ENCODE data around the gene LIPN. TPM values are rescaled to one million over a fixed set of nuclear protein-coding genes. Genes with fewer than 3 reads are reported as not detected.

LIPN gene
- total and polyA plus RNA-seq, 10 donors, result 0.07 to 7.1 (median 1.6) TPM; not detected in 2

- H3K27ac ChIP-seq, result no peak overlapping the region
- TF ChIP-seq CTCF (IDR thresholded peaks at IDR 0.05 in 8 of 11, conservative IDR thresholded peaks at IDR 0.05 in 3 of 11) (no peak), POLR2A (IDR thresholded peaks at IDR 0.05) (no peak), POLR2AphosphoS5 (IDR thresholded peaks at IDR 0.05) (no peak)
- intact Hi-C loops (cut with DNase I; ENCODE audit: low total_unique reads), result no loop called here
- DNase-seq, result no peak
- no peak overlapping the region for H3K4me3 ChIP-seq
- H3K9me3 ChIP-seq, result peaks cover 0 to 2% (median 0%) of the 10 kb centered on the region in 8 donors
- H3K27me3 ChIP-seq (replicated peaks in 1 of 7), result no peaks in the 10 kb centered on the region
- H3K36me3 ChIP-seq, result no peaks in the 10 kb centered on the region
- H3K4me1 ChIP-seq, result no peaks in the 10 kb centered on the region
These were observed 5.5 kb upstream of the LIPN start for GRCh38 chr10:88754287-88754686.

GRCh38 chr10:88755753-88756152 lies 4.1 kb upstream of the LIPN start:
- H3K27me3 ChIP-seq (replicated peaks in 1 of 7), result no peaks in the 10 kb centered on the region
- DNase-seq, result no peak
- intact Hi-C loops (cut with DNase I; ENCODE audit: low total_unique reads), result no loop called here
- WGBS, 5 donors, result 22 to 40% (median 27%) methylated on average over 3 of the region's 3 CpGs
- TF ChIP-seq POLR2AphosphoS5 (IDR thresholded peaks at IDR 0.05) (no peak), CTCF (IDR thresholded peaks at IDR 0.05 in 8 of 11, conservative IDR thresholded peaks at IDR 0.05 in 3 of 11) (no peak), POLR2A (IDR thresholded peaks at IDR 0.05) (no peak)
- no peak overlapping the region for H3K4me3 ChIP-seq
- no peaks in the 10 kb centered on the region for H3K9me3 ChIP-seq
- no peaks in the 10 kb centered on the region for H3K36me3 ChIP-seq
- no peaks in the 10 kb centered on the region for H3K4me1 ChIP-seq
- H3K27ac ChIP-seq, result no peak overlapping the region

GRCh38 chr10:88756660-88757059 lies 3.2 kb upstream of the LIPN start:
- DNase-seq, result no peak
- Histone ChIP-seq H3K36me3 (no peaks in the 10 kb centered on the region), H3K27me3 (replicated peaks in 1 of 7) (no peaks in the 10 kb centered on the region), H3K4me1 (no peaks in the 10 kb centered on the region), H3K9me3 (no peaks in the 10 kb centered on the region), H3K27ac (no peak overlapping the region), H3K4me3 (no peak overlapping the region)
- no peak for TF ChIP-seq CTCF (IDR thresholded peaks at IDR 0.05 in 8 of 11, conservative IDR thresholded peaks at IDR 0.05 in 3 of 11)
- no peak for TF ChIP-seq POLR2AphosphoS5 (IDR thresholded peaks at IDR 0.05)
- TF ChIP-seq POLR2A (IDR thresholded peaks at IDR 0.05), result no peak
- intact Hi-C loops (cut with DNase I; ENCODE audit: low total_unique reads), result no loop called here
- WGBS, 5 donors, result 0 to 60% (median 4%) methylated on average over 1 of the region's 1 CpG

GRCh38 chr10:88762906-88763305 lies 3.1 kb downstream of the LIPN start:
- Histone ChIP-seq H3K4me1 (no peaks in the 10 kb centered on the region), H3K9me3 (no peaks in the 10 kb centered on the region), H3K4me3 (no peak overlapping the region), H3K36me3 (peaks cover 0 to 6% (median 0%) of the 10 kb centered on the region in 6 donors), H3K27ac (no peak overlapping the region), H3K27me3 (replicated peaks in 1 of 7) (no peaks in the 10 kb centered on the region)
- DNase-seq, result no peak
- intact Hi-C loops (cut with DNase I; ENCODE audit: low total_unique reads), result no loop called here
- WGBS, 5 donors, result 56 to 79% (median 75%) methylated on average over 1 of the region's 1 CpG
- no peak for TF ChIP-seq POLR2AphosphoS5 (IDR thresholded peaks at IDR 0.05)
- TF ChIP-seq POLR2A (IDR thresholded peaks at IDR 0.05), result no peak
- TF ChIP-seq CTCF (IDR thresholded peaks at IDR 0.05 in 8 of 11, conservative IDR thresholded peaks at IDR 0.05 in 3 of 11), result no peak
